NCI-H460 (cell line): ENCODE data around the gene UTS2R. TPM values are rescaled to one million over a fixed set of nuclear protein-coding genes. Genes with fewer than 3 reads are reported as not detected.
"Not testable (repeated sequence)": the region's sequence is repeated elsewhere in the genome, so short reads cannot be mapped to it uniquely, and the experiment has no call there.

Experiments used
- DNase-seq: peaks from one replicate; pipeline ENCODE4 v3.0.0-alpha.2; 2016; ENCODE audit warnings: low read depth; ENCODE audit errors: extremely low read depth
- total RNA-seq: library from RNA; depleted of rRNA; stranded (reverse); fragments of >200 nt; shearing (Covaris generic); gene quantifications from 2 replicates; pipeline ENCODE4 v1.2.3, GENCODE V29; 2014

UTS2R gene
- total RNA-seq, 1 experiment from 2014 or later = not detected

DNA sequence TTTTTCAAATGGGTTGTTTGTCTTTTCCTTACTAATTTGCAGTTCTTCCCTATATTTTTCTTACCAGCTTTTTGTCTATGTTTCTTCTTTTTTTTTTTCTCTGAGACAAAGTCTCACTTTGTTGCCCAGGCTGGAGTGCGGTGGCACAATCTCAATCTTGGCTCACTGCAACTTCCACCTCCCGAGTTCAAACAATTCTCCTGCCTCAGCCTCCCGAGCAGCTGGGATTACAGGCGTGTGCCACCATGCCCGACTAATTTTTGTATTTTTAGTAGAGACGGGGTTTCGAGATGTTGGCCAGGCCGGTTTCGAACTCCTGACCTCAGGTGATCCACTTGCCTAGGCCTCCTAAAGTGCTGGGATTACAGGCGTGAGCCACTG, 1.5 kb downstream of the UTS2R start:
- not testable (repeated sequence) for DNase-seq

GRCh38 chr17:82373731-82374625, 2.4 kb downstream of the UTS2R start:
- DNase-seq = no peak

DNA sequence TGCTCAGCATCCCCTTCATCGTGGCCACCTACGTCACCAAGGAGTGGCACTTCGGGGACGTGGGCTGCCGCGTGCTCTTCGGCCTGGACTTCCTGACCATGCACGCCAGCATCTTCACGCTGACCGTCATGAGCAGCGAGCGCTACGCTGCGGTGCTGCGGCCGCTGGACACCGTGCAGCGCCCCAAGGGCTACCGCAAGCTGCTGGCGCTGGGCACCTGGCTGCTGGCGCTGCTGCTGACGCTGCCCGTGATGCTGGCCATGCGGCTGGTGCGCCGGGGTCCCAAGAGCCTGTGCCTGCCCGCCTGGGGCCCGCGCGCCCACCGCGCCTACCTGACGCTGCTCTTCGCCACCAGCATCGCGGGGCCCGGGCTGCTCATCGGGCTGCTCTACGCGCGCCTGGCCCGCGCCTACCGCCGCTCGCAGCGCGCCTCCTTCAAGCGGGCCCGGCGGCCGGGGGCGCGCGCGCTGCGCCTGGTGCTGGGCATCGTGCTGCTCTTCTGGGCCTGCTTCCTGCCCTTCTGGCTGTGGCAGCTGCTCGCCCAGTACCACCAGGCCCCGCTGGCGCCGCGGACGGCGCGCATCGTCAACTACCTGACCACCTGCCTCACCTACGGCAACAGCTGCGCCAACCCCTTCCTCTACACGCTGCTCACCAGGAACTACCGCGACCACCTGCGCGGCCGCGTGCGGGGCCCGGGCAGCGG, 3.2 kb downstream of the UTS2R start:
- no peak for DNase-seq

DNA sequence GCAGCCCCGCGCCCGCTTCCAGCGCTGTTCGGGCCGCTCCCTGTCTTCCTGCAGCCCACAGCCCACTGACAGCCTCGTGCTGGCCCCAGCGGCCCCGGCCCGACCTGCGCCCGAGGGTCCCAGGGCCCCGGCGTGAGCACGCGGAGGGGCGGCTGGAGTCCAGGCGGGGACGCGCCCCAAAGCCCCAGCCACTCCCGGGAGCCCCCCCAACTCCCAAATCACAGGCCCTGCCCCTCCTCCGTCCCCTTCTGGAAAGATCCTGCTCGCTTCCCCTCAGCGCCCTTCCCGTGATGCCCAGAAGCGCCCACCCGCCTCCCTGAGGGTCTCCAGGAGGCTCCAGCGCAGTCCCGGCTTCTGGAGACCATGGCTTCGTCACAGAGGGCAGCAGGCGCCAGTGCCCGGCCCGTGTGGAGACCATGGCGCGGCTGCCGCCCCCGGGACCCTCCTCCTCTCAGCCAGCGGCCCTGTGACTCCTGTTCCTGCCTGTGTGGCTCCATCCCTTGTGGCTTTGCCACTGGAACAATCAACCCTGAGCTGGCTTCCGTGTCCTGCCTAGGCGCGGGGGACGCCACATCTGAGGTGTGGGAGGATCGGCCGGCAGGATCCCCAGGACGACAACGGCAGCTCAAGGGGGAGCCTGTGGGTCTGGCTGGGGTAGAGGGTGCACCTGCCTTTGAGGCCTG, 3.9 kb downstream of the UTS2R start:
- no peak for DNase-seq

- no peak for DNase-seq
These were observed 4.6 kb downstream of the UTS2R start for GRCh38 chr17:82376042-82376730.

GRCh38 chr17:82377294-82377693, 5.7 kb downstream of the UTS2R start:
- DNase-seq = not testable (repeated sequence)

GRCh38 chr17:82377924-82378740, 6.6 kb downstream of the UTS2R start:
- no peak for DNase-seq

- DNase-seq = no peak
These were observed 7.1 kb downstream of the UTS2R start for GRCh38 chr17:82378741-82379021.

DNA sequence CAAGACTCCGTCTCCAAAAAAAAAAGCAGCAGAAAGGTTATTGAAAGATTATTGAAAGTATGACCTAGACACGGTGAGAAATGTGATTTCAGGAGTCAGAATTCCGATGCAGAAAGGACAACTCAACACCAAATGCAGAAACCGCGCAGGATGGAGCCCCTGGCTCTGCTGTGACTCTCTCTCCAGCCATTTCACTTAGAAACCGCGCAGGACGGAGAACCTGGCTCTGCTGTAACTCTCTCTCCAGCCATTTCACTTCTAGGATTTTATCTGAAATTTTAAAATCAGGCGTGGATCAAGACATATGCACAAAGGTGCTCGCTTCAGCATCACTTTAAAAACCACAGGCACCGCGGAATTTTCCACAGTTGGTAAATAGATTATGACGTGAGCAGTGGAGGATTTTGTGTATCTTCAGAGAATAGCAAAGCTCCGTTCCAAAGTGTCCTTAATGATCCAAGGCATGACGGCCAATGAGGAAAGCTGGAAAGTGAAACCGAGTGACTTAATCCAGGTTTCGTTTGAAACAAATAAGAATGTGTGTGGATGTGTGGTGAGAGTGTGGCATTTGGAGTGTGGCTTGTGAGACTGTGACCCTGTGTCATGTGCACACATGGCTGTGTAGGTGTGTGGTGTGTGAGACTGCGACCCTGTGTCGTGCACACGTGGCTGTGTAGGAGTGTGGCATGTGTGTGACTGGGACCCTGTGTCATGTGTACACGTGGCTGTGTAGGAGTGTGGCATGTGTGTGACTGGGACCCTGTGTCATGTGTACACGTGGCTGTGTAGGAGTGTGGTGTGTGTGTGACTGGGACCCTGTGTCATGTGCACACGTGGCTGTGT, 9.5 kb downstream of the UTS2R start:
- DNase-seq = no peak

GRCh38 chr17:82381703-82382009, 10.1 kb downstream of the UTS2R start:
- DNase-seq = not testable (repeated sequence)

GRCh38 chr17:82382220-82382932, 10.8 kb downstream of the UTS2R start:
- not testable (repeated sequence) for DNase-seq

GRCh38 chr17:82382933-82383255, 11.3 kb downstream of the UTS2R start:
- DNase-seq = no peak

DNA sequence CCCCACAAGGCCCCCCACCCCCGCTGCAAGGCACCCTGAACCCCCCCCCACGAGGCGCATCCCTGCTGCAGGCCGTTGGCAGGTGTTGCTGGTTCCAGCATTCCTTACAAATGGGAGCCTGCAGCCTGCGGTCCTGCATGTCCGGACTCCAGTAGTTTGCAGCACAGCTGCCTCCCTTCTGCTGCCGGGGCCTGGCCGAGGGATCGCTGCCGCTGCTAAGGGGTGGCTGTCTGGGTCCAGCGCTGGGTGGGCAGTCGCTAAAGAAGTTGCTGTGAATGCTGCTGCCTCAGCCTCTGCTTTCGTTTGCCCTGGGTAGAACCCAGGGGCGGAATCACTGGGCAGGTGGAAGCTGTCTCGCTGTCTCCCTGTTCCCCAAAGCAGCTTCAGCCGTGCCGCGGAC, 11.8 kb downstream of the UTS2R start:
- no peak for DNase-seq

DNA sequence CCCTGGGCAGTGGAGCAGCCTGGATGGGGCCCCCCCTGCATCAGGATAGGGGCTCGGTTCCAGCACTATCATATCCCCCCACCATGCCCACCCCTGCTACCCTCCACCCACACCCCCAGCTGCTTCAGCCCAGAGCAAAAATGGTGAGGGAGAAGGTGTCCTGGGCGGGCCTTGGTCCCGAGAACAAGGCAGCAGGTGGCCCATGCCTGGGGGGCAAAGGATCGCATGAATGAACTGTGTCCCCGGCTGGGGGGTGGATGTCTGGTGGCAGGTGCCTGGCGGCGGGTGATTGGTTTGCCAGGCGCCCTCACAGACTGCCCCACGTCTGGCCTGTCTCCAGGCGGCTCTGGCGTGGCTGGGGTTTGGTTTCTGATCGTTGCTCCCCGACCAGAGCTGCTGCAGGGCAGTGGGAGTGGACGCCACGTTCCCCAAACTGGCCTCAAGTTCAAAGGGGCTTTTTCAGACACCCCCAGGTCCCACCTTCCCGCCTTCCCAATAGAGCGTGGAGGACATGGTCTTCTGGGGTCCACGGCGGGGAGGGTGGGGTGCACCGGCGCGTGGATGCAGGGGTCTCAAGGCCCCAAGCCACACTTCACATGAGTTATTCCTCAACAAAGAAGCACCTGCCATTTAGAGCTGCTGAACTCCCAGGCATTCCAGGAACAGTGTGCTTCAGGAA, 12.6 kb downstream of the UTS2R start:
- no peak for DNase-seq

DNA sequence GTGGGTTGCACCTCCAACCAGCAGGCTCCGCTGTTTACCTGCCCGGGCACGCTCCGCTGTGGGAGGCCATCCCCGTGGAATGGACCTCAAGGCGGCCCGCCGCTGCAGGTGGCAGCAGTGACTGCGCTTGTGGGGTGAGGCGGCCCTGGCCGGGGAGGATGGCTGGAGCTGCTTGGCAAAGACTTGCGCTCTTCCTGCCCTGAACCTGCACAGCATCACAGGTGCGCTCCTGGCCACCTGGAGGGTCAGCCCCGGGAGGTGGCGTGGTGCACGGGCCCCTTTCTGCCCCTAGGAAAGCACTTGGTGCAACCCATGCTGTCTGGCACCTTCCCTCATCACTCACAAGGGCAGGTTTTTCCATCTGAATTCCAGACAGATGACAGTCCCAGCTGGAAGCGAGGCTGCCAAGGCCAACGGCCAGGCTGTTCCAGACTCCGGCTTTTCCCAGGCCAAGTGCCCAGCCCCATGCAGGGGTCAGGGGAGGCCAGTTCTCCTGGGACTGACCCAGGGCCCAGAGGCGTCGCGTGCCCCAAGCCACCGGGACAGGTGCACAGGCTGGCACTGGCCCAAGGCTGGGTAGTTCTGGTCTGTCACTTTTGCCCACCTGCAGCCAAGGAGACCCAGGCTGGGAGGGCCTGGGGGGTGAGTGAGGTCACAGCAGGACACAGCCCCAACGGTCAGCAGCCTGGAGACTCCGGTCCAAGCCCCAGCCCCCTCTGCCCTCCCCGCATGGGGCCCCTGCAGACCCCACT, 13.3 kb downstream of the UTS2R start:
- no peak for DNase-seq

DNA sequence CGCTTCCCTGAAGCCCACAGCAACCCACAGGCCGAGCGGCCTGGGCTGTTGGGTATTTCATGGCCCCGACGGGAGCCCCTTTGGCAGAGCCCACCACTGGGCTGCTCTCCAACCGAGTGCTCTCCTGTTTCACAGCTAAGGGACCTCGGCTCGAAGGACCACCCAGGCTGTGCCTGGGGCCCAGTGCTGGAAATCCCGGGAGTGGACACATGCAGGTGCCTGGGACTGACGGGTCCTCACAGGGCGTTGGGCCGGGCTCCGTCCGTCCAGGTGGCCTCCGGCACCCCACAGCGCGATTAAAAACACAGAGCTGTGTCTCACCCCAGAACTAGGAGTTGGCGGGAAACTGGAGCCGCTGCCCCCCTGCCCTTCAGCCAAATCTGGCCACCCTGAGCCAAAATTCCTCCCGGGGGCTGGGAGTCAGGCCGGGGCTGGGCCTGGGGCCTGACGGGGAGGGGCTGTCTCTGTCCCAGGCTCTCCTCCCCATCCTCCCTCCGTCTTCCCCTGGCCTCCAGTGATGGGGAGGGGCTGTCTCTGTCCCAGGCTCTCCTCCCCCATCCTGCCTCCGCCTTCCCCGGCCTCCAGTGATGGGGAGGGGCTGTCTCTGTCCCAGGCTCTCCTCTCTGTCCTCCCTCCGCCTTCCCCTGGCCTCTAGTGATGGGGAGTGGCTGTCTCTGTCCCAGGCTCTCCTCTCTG, 14.1 kb downstream of the UTS2R start:
- DNase-seq = no peak

DNA sequence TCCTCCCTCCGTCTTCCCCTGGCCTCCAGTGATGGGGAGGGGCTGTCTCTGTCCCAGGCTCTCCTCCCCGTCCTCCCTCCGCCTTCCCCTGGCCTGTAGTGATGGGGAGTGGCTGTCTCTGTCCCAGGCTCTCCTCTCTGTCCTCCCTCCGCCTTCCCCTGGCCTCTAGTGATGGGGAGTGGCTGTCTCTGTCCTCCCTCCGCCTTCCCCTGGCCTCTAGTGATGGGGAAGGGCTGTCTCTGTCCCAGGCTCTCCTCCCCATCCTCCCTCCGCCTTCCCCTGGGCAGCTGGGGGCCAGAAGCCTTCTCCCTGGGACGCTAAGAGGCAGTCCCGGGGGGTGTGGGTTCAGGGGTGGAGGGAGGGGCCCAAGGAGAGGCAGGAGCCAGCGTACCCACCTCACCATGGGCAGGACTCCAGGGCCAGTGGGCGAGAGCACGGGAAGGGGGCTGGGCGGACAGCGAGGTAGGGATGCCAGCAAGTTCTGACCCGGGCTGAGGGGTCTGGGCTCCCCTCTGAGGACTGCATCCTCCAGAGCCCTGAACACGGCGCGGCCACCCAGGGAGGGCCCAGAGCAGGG, 14.8 kb downstream of the UTS2R start:
- DNase-seq = no peak
